K562 (cell line): ENCODE data around the gene FXYD3. TPM values are rescaled to one million over a fixed set of nuclear protein-coding genes. Genes with fewer than 3 reads are reported as not detected.

Experiments
- ATAC-seq: fragments of 200-7000 bp; cut with Tn5 transposase; 3 replicates; pipeline ENCODE4 v1.9.1; 2020; ENCODE audit warnings: moderate library complexity
- BruUV-seq: library from RNA; stranded (reverse); fragments of 400-500 nt; replicated peaks from 2 replicates; lab custom pipeline; 2021; lab: Mats Ljungman, UMichigan
- CTCF ChIA-PET: fragments of 300-600 bp; formaldehyde crosslinking; extraction: SDS; loops from one replicate; lab custom pipeline; 2021; ENCODE audit warnings: low intra/inter-chr PET ratio; lab: Yijun Ruan, JAX
- POLR2A ChIA-PET: fragments of 300-600, 350-650 bp; sonication (Branson Sonifier 250); formaldehyde crosslinking; extraction: SDS; loops from one replicate; lab custom pipeline; 2021; ENCODE audit warnings: antibody characterized with exemption, inconsistent platforms; lab: Yijun Ruan, JAX
- DNase-seq, 4 experiments: peaks; one replicate each; pipeline versions ENCODE4 v3.0.0 to v3.0.0-alpha.2; 2011 to 2018; ENCODE audit warnings: low spot score in 3 of 4, mixed read lengths in 3 of 4; ENCODE audit errors: extremely low read depth in 1 of 4
- FAIRE-seq: peaks from 2 replicates; lab custom pipeline; 2011; peaks lifted over from hg19 to GRCh38; lab: Jason Lieb, UNC
- H2AFZ ChIP-seq: 2 replicates; pipeline ENCODE4 v1.6.0; 2011; ENCODE audit warnings: low read depth, low read length, control low read depth, inconsistent platforms
- H3K27ac ChIP-seq: fragments of 200-600 bp; 3 replicates; pipeline ENCODE4 v1.8.0; 2011; ENCODE audit warnings: low read depth, mild to moderate bottlenecking, control low read depth, inconsistent platforms, low read length, moderate library complexity, mixed read lengths; ENCODE audit errors: extremely low read depth
- H3K27me3 ChIP-seq, 2 experiments: fragments of 300-600 bp in 1 of 2; 2 replicates in 1 of 2; 3 replicates in 1 of 2; pipeline versions ENCODE4 v1.6.0 to v1.8.0; 2011; ENCODE audit warnings: inconsistent platforms in 2 of 2, low read length in 2 of 2, mild to moderate bottlenecking in 1 of 2, mixed read lengths in 1 of 2, moderate library complexity in 1 of 2; ENCODE audit not compliant: control insufficient read depth in 2 of 2, insufficient read depth in 2 of 2
- H3K36me3 ChIP-seq: fragments of 300-600 bp; 3 replicates; pipeline ENCODE4 v1.8.0; 2011; ENCODE audit warnings: mild to moderate bottlenecking, low read length, inconsistent platforms; ENCODE audit not compliant: control insufficient read depth, insufficient read depth
- H3K4me1 ChIP-seq, 2 experiments: fragments of 200-600 bp in 1 of 2; replicated peaks in 1 of 2; 2 replicates in 1 of 2; 3 replicates in 1 of 2; pipeline versions ENCODE4 v1.5.1 to v1.8.0; 2011; ENCODE audit warnings: inconsistent platforms in 2 of 2, low read length in 2 of 2, mild to moderate bottlenecking in 1 of 2, mixed read lengths in 1 of 2, moderate library complexity in 1 of 2; ENCODE audit not compliant: control insufficient read depth in 2 of 2, insufficient read depth in 2 of 2
- H3K4me2 ChIP-seq: 2 replicates; pipeline ENCODE4 v1.6.1; 2011; ENCODE audit warnings: low read length, control low read depth, inconsistent platforms, mixed read lengths; ENCODE audit not compliant: insufficient read depth
- H3K4me3 ChIP-seq: fragments of 200-600 bp; sonication (generic), shearing (Covaris generic); 2 replicates; pipeline ENCODE4 v1.5.1; 2016; ENCODE audit warnings: control low read depth, inconsistent platforms
- H3K79me2 ChIP-seq: fragments of 200-600 bp; 3 replicates; pipeline ENCODE4 v1.8.0; 2011; ENCODE audit warnings: low read length, inconsistent platforms; ENCODE audit not compliant: control insufficient read depth, insufficient read depth
- H3K9ac ChIP-seq, 2 experiments: 2 replicates each; pipeline versions ENCODE4 v1.6.0 to v1.6.1; 2011; ENCODE audit warnings: low read depth in 2 of 2, low read length in 2 of 2, control low read depth in 1 of 2, inconsistent platforms in 1 of 2, mild to moderate bottlenecking in 1 of 2, mixed read lengths in 1 of 2; ENCODE audit not compliant: insufficient read depth in 1 of 2
- H3K9me1 ChIP-seq: one replicate; pipeline ENCODE4 v1.6.0; 2011; ENCODE audit warnings: inconsistent platforms, mild to moderate bottlenecking, low read length, moderate library complexity; ENCODE audit not compliant: control insufficient read depth, insufficient read depth
- H3K9me3 ChIP-seq: replicated peaks from 2 replicates; pipeline ENCODE4 v1.5.1; 2011; ENCODE audit warnings: low read depth, low read length, inconsistent platforms; ENCODE audit not compliant: control insufficient read depth, insufficient read depth
- H4K20me1 ChIP-seq: replicated peaks from 2 replicates; pipeline ENCODE4 v1.6.1; 2011; ENCODE audit warnings: low read length, inconsistent platforms, mixed read lengths; ENCODE audit not compliant: control insufficient read depth, insufficient read depth
- ARID3B ChIP-seq: fragments of 250-450 bp; sonication (Bioruptor Pico); IDR thresholded peaks from 2 replicates; pipeline ENCODE4 v1.4.0; 2020; ENCODE audit warnings: borderline replicate concordance
- EZH2 ChIP-seq: IDR thresholded peaks from 2 replicates; pipeline ENCODE4 v1.6.1; 2012; ENCODE audit warnings: low read depth, mild to moderate bottlenecking, inconsistent platforms, low read length, borderline replicate concordance
- KDM2B ChIP-seq: fragments of 250-450 bp; sonication (Bioruptor Pico); IDR thresholded peaks from 2 replicates; pipeline ENCODE4 v1.8.0; 2021; ENCODE audit warnings: mild to moderate bottlenecking, moderate library complexity
- PRMT5 ChIP-seq: sonication (generic); formaldehyde crosslinking; IDR thresholded peaks from 2 replicates; pipeline ENCODE4 v1.5.0; 2020; ENCODE audit warnings: missing genetic modification reagents
- SMAD3 ChIP-seq: fragments of 450-650 bp; formaldehyde crosslinking; conservative IDR thresholded peaks from 2 replicates; pipeline ENCODE4 v1.4.0; 2020; ENCODE audit warnings: mild to moderate bottlenecking
- YY1 ChIP-seq, 3 experiments: IDR thresholded peaks; 2 replicates each; pipeline ENCODE4 v1.6.1; 2011; ENCODE audit warnings: low read length in 2 of 3, mild to moderate bottlenecking in 2 of 3, moderate library complexity in 2 of 3, borderline replicate concordance in 1 of 3, control low read depth in 1 of 3, low read depth in 1 of 3; ENCODE audit not compliant: insufficient read depth in 3 of 3, insufficient replicate concordance in 2 of 3, control insufficient read depth in 1 of 3, insufficient read length in 1 of 3; ENCODE audit errors: extremely low read depth in 1 of 3
- WGBS: fragments of 100-300 bp; shearing (Covaris generic); methylation state at CpG from one replicate; pipeline ENCODE4 v1.1.6; 2016; ENCODE audit warnings: low coverage, mixed read lengths; ENCODE audit not compliant: insufficient coverage; ENCODE audit errors: missing lambda C conversion rate; 5-methylcytosine and 5-hydroxymethylcytosine counted together
- in situ Hi-C: fragments of 300-500 bp; cut with MboI; formaldehyde crosslinking; loops from 4 replicates; pipeline ENCODE4 v1.15.0; 2018; ENCODE audit warnings: inconsistent platforms, mixed read lengths
- intact Hi-C: fragments of 100-400 bp; cut with micrococcal nuclease; formaldehyde crosslinking; loops from 2 replicates; pipeline ENCODE4 v1.14.2; 2022
- polyA plus RNA-seq, 8 experiments: library from polyadenylated mRNA; depleted of rRNA in 4 of 8; stranded (reverse) in 5 of 8; unstranded in 3 of 8; fragments of >200 nt; fragmentation: Nextera tagmentation in 2 of 8; fragmentation: Illumina TruSeq in 1 of 8; extraction: Ambion mirVana in 2 of 8; extraction: Trizol in 1 of 8; gene quantifications; 2 replicates each; pipeline versions ENCODE4 v1.2.1 to v1.2.3, GENCODE V29; 2011 to 2014; ENCODE audit warnings: inconsistent platforms in 1 of 8, missing spikeins in 1 of 8
- total RNA-seq, 7 experiments: library from RNA; depleted of rRNA in 6 of 7; stranded (reverse); fragments of >200 nt in 6 of 7; fragmentation: Illumina TruSeq in 2 of 7; extraction: Trizol in 2 of 7; gene quantifications; 2 replicates each; pipeline versions ENCODE4 v1.2.1 to v1.2.3, GENCODE V29; 2011 to 2021; ENCODE audit warnings: low replicate concordance in 1 of 7

FXYD3 gene
- total and polyA plus RNA-seq, 9 of the 15 experiments (the other 6 are each of a cell fraction or from before 2014, with no cell fraction given): 0.24 TPM; not detected in 8

- Histone ChIP-seq H3K4me1 (peaks cover 5 to 21% of the 10 kb centered on the region in 2 experiments; a peak in 3 of 5 replicates), H3K4me2 (no peak overlapping the region), H3K9me3 (peaks cover 5% of the 10 kb centered on the region; the same call in 1 of the 2 replicates), H3K9ac (no peak overlapping the region), H2AFZ (no peak overlapping the region), H4K20me1 (no peaks in the 10 kb centered on the region), H3K9me1 (no peaks in the 10 kb centered on the region), H3K4me3 (no peak overlapping the region), H3K27me3 (peaks cover 0 to 14% of the 10 kb centered on the region in 2 experiments; a peak in 2 of 5 replicates), H3K27ac (no peak overlapping the region), H3K79me2 (no peaks in the 10 kb centered on the region), H3K36me3 (no peaks in the 10 kb centered on the region)
- no peak for ATAC-seq
- no peak for TF ChIP-seq SMAD3 (CRISPR knock-in tag)
- no peak for TF ChIP-seq PRMT5 (CRISPR knock-in tag)
- CTCF ChIA-PET: no interaction called here
- in situ Hi-C loops (loop anchor here (5.0 kb wide), 1 partner anchor 58 kb away; no protein-coding TSS in a partner anchor), intact Hi-C loops (no loop called here)
- POLR2A ChIA-PET: interaction anchor here (0.6 to 1.4 kb wide), 5 partner anchors 10 to 1024 kb away, joined by 3 to 4 read pairs (median 3); no protein-coding TSS in a partner anchor
- BruUV-seq: no TSS peak
- DNase-seq: no peak
- WGBS: 31% methylated on average over 1 of the region's 1 CpG
- FAIRE-seq: no peak
Observed at GRCh38 chr19:35069696-35070095, 45.9 kb upstream of the FXYD3 start.

GRCh38 chr19:35070471-35070870, 45.2 kb upstream of the FXYD3 start:
- ChIA-PET CTCF (no interaction called here), POLR2A (interaction anchor here (1.0 to 1.4 kb wide), 3 partner anchors 9 to 16 kb away, joined by 3 to 4 read pairs (median 3); no protein-coding TSS in a partner anchor)
- Histone ChIP-seq H3K9me3 (peaks cover 5% of the 10 kb centered on the region; the same call in 1 of the 2 replicates), H4K20me1 (no peaks in the 10 kb centered on the region), H3K79me2 (no peaks in the 10 kb centered on the region), H3K36me3 (no peaks in the 10 kb centered on the region), H3K4me1 (peaks cover 5 to 26% of the 10 kb centered on the region in 2 experiments; a peak in 3 of 5 replicates), H3K27me3 (peaks cover under 1 to 20% of the 10 kb centered on the region in 2 experiments; a peak in 2 of 5 replicates), H3K9ac (no peak overlapping the region), H3K4me3 (no peak overlapping the region), H3K9me1 (no peaks in the 10 kb centered on the region), H3K27ac (no peak overlapping the region), H3K4me2 (no peak overlapping the region), H2AFZ (no peak overlapping the region)
- DNase-seq (peak in 2 of 4 experiments; percentile 38 to 39), ATAC-seq (no peak), FAIRE-seq (no peak)
- TF ChIP-seq KDM2B (CRISPR knock-in tag): no peak
- TF ChIP-seq YY1 (IDR thresholded peaks at IDR 0.05; ENCODE audit: borderline replicate concordance in 1 of 3, control insufficient read depth in 1 of 3, extremely low read depth in 1 of 3, insufficient read depth in 3 of 3, insufficient read length in 1 of 3, insufficient replicate concordance in 2 of 3, low read depth in 1 of 3, low read length in 2 of 3): peak; percentile 31 to 83 (median 41)
- no peak for TF ChIP-seq ARID3B (CRISPR knock-in tag)
- no peak for TF ChIP-seq EZH2
- no TSS peak for BruUV-seq
- WGBS: 8% methylated on average over 3 of the region's 3 CpGs
- intact Hi-C loops: no loop called here
- in situ Hi-C loops: no loop called here
